ENCODE data around the gene HYDIN.

Gene HYDIN

GRCh38 chr16:70786020-70786755, 444.3 kb downstream of the HYDIN start:
- no peak for DNase-seq

GRCh38 chr16:70784692-70785555, 445.6 kb downstream of the HYDIN start:
- no peak for DNase-seq

- DNase-seq, result no peak
These were observed 448.3 kb downstream of the HYDIN start for GRCh38 chr16:70782237-70782636.

GRCh38 chr16:70781800-70782199, 448.7 kb downstream of the HYDIN start:
- no peak for DNase-seq

- no peak for DNase-seq
These were observed 450.0 kb downstream of the HYDIN start for GRCh38 chr16:70780546-70780945.

GRCh38 chr16:70779361-70779760, 451.2 kb downstream of the HYDIN start:
- DNase-seq, result no peak

GRCh38 chr16:70778901-70779309, 451.6 kb downstream of the HYDIN start:
- peak; percentile 68 for DNase-seq

- no peak for DNase-seq
These were observed 452.5 kb downstream of the HYDIN start for GRCh38 chr16:70777973-70778406.

- DNase-seq, result no peak
These were observed 453.0 kb downstream of the HYDIN start for GRCh38 chr16:70777496-70777895.

- DNase-seq, result no peak
These were observed 455.1 kb downstream of the HYDIN start for GRCh38 chr16:70775399-70775798.

GRCh38 chr16:70774261-70774660, 456.3 kb downstream of the HYDIN start:
- no peak for DNase-seq

GRCh38 chr16:70772493-70772892, 458.0 kb downstream of the HYDIN start:
- DNase-seq, result no peak

GRCh38 chr16:70770626-70771552, 459.6 kb downstream of the HYDIN start:
- peak; percentile 60 for DNase-seq

GRCh38 chr16:70770291-70770625, 460.3 kb downstream of the HYDIN start:
- DNase-seq, result no peak

- no peak for DNase-seq
These were observed 460.8 kb downstream of the HYDIN start for GRCh38 chr16:70769761-70770160.

GRCh38 chr16:70769131-70769530, 461.4 kb downstream of the HYDIN start:
- no peak for DNase-seq

GRCh38 chr16:70768203-70768580, 462.3 kb downstream of the HYDIN start:
- no peak for DNase-seq

GRCh38 chr16:70767377-70768202, 462.9 kb downstream of the HYDIN start:
- no peak for DNase-seq

GRCh38 chr16:70766658-70767057, 463.9 kb downstream of the HYDIN start:
- DNase-seq, result no peak

GRCh38 chr16:70766176-70766575, 464.3 kb downstream of the HYDIN start:
- no peak for DNase-seq

GRCh38 chr16:70765491-70765890, 465.0 kb downstream of the HYDIN start:
- DNase-seq, result no peak

GRCh38 chr16:70764632-70765031, 465.9 kb downstream of the HYDIN start:
- no peak for DNase-seq
